GM19023 (cell line): ENCODE results near the gene ELOVL6.
"Not testable (repeated sequence)": the region's sequence is repeated elsewhere in the genome, so short reads cannot be mapped to it uniquely, and the experiment has no call there.

Experiments used
- ATAC-seq: cut with Tn5 transposase; IDR thresholded peaks from one replicate; pipeline ENCODE4 v1.9.1; 2021; ENCODE audit warnings: mild to moderate bottlenecking, moderate library complexity; ENCODE audit not compliant: unreplicated experiment

ELOVL6 gene

DNA sequence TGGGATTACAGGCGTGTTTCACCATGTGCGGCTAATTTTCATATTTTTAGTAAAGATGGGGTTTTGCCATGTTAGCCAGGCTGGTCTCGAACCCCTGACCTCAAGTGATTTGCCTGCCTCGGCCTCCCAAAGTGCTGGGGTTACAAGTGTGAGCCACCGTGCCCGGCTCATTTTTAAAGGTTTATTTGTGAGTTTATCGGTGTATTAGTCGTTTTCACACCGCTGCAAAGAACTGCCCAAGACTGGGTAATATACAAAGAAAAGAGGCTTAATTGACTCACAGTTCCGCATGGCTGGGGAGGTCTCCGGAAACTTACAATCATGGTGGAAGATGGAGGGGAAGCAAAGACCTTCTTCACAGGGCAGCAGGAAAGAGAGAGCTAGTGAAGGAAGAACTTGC lies 159.3 kb downstream of the ELOVL6 start:
- ATAC-seq = not testable (repeated sequence)

DNA sequence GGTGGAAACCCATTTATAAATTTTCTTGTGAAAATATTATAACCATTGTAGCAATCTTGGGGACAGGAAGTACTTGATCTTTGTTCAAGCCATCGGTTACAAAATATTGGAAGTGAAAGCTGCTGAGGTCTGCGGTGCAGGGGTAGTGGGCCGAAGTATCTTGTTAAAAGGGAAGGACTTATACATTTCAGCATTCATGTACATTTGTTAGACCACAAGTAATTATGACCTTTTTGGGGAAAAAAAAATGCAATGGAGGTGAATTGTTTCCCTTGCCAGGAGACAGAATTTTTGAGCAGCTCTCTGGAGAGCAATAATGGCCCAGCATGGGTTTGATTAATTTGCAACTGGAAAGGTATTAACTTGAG lies 164.4 kb downstream of the ELOVL6 start:
- ATAC-seq = peak; percentile 96

DNA sequence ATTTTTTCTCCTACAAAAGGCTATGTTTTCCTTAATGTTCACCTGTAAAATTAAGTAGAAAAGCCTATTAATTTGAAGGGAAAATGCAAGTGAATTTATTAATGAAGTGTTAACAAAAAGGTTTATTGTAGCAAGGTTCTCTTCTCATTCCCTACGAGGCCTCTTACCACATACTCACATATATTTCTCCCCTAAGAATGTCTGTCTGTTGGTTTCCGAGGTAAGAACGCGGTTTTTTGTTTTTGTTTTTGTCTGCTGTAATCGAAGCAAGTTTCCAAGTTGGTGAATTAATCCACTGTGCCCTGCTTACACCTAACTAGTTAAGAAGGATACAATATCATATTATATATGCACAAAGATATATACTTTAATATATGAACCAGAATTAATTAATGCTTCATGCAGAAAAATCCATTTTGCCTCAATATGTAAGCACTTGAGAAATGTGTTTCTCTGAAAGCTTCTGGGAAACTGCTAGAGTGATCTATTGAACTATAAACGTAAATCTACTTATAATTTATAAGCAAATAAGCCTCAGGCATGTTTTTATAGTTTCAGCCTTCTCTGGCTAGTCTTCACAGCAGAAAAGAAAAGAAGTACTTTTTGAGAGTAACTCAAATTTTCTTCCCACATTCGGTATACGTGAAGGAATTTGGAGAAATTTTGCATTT lies 164.9 kb downstream of the ELOVL6 start:
- no peak for ATAC-seq

DNA sequence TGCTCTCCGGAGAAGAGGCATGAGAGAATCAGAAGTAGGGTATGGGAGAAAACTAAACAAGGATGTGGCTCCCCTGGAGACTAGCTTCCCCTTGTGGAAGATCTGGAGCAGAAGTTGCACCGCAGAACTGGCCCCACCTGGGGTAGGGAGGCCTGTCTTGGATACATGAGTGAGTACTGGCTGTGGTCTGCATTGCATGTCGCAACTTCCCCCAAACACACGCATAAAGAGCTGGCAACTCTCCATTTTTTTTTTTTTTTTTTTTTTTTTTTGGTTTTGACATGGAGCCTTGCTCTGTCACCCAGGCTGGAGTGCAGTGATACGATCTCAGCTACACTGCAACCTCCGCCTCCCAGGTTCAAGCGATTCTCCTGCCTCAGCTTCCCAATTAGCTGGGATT lies 165.8 kb downstream of the ELOVL6 start:
- ATAC-seq = no peak

DNA sequence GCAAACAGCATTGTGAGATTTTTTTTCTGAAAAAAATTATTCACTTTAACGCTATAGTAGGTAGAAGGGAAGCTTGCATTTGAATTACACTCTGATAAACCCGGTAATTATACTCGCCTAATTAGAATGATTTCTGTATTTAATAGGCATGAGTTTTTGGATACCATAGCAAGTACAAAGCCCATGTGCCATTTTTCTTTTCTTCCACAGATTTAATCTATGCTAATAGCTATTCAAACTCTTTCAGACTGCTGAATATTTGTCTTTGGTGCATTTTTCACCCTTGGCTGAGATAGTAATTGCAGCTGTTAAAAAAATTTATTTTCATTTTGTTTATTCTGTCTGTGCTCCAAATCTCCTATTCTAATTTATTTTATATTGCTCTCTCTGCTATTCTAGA lies 172.7 kb downstream of the ELOVL6 start:
- no peak for ATAC-seq

DNA sequence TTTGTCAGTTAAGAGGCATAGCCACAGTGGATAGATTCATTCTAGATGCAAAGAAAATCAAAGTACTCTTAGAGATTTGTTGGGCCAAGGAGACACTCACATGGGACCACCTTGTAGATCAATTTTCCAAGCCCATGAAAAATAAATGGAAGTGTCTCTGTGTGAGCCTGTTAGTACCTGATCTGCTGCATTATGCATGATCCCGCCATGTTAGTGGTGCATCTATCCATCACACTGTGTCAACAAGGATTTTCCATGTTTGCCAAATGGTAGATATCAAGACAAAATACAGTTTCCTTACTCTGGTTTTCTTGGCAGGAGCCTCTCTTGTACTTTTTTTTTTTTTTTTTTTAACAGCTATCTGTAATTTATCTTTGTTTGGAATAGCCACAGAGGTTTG lies 173.4 kb downstream of the ELOVL6 start:
- ATAC-seq = no peak

DNA sequence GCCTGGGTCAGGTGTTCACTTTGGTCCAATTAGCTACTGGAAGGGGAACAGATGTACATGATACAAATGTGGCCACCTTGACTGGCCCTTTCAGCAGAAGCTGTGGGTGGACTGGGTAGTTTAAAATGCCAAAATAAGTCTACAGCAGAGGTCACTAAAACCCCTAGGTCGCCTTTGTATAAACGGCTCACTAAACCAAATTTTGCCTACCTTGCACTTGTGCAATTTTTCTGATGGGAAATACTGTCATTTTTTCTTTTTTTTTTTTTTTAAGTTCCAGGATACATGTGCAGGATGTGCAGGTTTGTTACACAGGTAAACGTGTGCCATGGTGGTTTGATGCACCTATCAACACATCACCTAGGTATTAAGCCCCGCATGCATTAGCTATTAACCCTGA lies 176.0 kb downstream of the ELOVL6 start:
- ATAC-seq = no peak

DNA sequence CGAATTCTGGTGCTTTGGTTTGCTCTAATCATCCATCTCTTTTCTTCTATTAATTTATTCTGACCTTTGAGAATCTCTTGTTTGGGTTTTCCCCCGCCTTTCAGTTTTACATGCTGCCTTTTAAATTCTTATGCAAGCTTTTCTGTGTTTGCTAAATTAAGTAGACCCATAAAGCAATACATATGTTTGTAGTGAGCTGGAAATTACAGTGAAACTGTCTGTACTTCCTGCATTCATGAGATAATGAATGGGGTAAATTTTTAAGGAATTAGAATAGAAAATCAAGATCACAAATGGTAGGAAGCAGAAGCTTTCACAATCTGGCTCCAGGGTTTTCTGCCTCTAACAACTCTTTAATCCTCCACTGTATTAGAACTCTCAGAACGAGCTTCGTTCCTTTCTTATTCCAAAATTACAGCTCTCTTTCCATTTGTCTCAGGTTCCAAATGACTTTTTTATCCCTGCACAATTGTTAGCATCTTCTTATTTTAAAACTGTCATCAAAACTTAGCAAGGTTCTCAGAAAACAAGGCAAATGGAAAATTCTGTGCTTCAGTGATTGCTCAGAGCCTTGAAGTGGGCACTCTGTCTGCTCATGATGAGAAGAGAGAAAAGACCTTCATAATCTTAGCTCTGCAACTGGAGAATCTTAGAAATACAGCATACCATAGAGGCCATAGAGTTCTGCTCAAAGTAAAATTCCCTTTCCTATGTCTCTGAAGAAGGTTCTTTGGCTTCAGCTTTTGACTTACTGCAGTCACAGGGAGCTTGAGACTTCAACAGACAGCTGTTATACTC lies 177.6 kb downstream of the ELOVL6 start:
- no peak for ATAC-seq

DNA sequence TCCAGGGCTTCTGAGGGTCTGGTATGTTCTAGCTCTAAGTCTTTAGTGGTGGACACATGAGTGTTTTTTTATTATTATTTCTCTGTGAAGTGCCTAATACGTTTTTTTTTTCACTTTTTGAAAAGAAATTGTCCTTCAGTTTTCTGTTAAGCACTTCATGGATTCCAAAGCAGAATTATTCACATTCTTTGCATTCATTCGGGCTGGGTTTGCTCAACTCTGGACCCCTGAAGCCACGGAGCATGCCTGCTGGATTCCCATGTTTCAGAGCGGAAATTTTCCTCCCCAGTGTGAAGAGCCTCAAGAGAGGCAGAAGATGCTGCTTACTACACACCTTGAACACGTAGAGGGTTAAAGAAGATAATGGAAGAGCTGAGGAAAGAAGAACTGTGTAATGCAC lies 178.3 kb downstream of the ELOVL6 start:
- no peak for ATAC-seq

DNA sequence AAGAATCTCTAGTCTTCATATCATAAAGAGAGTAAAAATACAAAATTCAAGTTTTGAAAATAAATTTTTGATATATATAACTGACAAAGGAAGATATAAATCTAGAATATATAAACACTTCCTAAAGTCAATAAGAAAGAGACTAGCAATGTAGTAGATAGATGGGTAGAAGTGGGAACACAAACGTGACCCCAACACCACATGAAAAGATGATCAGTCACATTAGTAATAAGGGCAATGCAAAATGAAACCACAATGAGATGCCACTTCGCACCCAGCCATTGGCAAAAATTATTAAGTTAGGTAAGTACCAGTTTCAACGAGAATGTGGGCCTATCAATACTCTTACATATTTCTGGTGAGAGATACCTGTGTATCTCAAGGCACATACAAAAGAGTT lies 179.3 kb downstream of the ELOVL6 start:
- ATAC-seq = no peak

DNA sequence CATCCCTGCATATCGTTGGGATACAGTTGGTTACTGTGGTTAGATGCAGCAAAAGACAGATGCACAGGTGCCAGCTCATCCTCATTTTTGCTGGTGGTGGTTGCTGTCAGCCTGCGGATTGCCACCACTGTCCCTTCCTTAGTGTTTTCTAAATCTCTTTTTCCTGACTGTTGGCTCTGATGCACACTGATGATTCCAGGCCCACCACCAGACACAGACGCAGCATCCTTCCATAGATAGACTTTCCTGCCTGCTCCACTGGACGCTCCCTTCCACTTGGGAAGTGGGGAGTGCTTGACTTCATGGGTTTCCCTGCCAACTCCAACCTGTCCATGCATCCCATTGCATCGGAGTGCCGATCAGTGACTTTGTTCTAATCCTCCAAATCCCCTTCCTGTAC lies 184.2 kb downstream of the ELOVL6 start:
- ATAC-seq = no peak

DNA sequence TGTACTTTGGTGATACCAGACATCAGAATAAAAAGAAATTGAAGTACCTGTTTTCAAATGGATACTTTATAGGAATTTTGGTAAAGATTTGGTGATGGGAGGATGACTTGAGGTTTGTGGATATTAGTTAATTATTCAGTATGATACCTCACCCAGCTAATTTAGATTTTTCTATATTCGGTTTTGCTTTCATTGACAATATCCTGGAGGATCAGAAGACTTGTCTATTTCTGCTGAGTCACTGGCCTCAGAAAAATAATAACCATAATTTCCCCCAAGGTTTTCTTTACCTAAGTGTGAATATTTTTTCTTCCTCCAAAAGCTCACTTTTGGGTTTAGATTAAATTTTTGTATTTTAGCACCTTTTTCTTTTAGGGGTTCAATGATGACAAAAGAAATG lies 185.5 kb downstream of the ELOVL6 start:
- no peak for ATAC-seq

DNA sequence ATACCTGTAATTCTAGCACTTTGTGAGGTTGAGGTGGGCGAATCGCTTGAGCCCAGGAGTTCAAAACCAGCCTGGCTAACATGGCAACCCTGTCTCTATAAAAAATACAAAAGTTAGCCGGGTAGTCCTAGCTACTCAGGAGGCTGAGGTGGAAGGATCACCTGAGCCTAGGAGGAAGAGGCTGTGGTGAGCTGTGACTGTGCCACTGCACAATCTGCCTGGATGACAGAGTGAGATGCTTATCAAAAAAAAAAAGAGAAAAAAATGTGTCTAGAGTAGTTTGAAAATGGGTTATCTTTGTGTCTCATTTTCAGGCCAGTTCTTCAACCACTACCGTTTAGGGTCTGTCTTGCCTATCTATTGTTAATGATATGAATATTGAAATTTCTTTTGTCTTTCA lies 187.6 kb downstream of the ELOVL6 start:
- ATAC-seq = no peak

DNA sequence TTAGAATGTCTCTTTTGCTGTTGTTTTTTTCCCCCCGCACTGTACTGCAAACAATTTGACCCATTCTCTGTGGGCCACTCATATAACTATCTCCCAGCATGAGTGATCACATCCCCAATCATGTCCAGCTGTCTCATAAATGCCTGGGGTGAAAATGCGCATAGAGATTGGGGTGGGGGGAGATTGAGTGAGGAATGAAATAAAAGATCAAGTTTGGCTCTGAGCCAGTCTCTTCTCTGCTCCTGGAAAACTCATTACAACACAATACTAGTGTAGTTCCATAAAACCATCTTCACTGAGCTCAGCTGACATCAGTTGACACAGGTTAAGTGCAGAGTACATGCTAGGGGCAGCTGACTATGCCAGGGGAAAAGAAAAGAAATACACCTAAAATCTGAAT lies 188.9 kb downstream of the ELOVL6 start:
- no peak for ATAC-seq

DNA sequence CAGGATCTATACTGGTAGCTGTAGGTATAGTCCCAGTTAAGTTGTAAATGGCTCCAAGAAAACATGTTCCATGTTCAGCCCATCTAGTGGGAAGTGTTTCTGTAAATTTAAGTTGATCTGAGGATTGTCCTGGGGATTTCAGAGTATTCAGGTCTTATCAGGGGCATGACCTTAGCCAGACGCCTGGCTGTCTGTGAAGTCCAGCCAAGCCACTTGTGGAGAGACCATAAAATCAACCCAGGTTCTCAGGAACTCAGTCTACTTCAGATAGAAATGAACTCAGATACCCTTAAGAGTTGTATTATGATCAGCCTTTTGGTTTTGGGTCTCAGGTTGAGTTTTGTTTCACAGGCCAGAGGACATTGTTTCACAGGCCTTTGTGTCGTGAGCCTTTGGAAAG lies 189.9 kb downstream of the ELOVL6 start:
- no peak for ATAC-seq

DNA sequence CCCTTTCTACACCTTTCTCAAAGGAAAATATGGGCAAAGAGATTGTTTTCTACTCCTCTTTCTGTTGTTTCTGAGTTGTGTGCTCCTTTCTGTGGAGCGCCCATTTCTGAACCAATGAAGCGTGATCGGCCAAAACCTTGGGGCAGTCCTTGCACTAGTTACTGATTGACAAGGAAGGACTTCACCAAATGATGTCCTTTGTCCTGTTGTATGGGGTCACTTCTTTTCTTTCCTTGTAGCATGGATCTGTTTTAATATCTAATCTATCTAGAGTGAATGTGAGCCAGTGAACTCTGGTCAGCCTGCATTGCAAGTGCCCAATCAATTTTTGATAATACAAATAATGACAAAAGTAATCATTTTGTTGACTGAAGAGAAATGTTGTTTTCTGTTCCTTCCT lies 191.2 kb downstream of the ELOVL6 start:
- ATAC-seq = no peak

DNA sequence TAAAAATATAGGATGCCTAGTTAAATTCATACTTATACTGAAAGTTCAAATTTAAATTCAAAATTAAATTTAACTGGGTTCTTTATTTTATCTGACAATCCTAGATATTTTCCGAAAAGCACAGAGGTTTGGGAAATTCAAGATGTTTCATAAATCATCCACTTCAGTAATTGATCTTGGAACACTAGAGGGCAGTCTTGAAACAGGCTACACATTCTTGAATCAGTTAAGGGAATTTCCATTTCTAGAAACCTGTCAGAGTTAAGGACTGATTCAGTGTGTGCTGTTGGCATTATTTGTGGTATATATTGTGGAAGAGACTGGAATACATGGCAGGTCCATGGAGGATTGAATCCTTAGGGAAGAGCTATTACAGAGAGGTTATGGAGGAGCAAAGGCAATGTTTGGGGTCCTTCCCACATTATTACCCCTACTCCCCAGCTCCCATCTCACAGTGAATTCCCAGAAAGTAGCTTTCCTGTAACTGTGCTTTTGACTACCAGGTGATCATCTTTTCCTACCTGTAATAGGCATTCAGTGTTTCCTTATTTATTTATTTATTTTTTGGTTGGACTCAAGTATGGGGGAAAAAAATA lies 192.9 kb downstream of the ELOVL6 start:
- ATAC-seq = peak; percentile 69

DNA sequence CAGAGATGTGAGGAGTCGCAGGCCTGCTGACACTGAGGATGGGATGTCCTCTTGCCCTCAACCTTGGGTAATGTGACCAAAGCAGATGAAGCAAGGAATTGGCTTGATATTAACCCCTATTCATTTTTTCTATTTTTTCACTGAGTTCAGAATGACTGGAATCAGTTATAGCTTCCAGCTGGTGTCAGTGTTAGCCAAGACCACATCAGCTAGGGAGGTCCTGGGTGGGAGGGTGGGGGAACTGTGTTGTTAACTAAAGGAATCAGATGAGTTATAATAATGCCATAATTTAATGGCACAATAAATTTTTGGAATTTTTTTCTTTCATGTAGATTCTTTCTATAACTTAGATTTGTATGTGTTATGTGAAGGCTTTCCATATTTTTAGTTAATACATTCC lies 193.9 kb downstream of the ELOVL6 start:
- no peak for ATAC-seq

DNA sequence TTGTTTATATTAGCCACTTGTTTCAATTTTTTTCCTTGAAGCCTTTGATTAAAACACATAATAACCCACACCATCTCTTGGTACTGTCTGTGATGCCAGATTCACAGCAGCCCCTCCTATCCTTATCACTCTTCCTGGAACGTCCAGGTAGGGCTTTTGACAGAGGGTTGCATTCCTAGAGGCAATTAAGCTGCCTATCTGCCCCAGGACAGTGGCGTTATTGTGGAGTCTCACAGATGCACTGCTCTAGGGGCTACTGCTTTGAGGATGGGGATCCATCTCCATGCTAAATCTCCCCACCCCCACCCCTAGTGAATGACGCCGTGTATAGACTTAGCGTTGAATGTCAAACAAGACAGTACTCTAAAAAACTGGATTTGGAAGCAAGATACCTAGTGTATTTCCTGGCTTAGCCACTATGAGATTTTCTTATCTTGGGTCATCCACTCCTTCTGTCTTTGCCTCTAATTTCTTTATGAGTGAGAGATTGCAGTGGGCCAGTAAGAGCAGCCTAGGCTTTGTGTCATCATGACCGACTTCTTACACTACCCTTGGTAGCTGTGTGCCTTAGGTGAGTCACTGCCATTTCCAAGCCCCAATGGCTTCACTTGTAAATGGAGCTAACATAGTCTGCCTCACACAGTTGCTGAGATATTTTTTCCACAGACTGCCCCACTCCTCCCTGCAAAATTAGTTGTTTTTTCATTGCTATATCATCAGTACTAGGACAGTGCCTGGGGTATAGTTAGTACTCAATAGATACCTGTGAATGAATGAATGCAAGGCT lies 194.8 kb downstream of the ELOVL6 start:
- no peak for ATAC-seq

DNA sequence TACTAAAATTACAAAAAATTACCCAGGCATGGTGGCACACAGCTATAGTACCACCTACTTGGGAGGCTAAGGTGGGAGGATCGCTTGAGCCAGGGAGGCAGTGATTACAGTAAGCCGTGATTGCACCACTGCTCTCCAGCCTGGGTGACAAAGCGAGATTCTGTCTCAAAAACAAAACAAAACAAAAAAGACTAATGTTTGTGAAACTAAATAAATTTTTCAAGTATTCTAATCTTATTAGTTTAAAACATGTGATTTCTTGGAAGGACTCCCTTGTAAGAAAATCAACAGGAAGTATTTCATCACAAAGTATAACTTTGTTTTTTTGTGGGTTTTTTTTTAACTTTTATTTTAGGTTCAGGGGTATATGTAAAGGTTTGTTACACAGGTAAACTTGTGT lies 196.1 kb downstream of the ELOVL6 start:
- no peak for ATAC-seq

DNA sequence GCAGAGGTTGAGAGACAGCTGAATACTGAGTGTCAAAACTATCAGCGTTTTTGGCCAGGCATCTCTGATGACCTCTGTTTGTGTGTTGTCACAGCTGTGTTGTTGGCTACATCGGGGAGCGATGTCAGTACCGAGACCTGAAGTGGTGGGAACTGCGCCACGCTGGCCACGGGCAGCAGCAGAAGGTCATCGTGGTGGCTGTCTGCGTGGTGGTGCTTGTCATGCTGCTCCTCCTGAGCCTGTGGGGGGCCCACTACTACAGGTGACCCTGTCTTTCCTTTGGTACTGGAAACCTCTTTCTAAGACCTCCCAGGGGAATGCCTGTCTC lies 198.9 kb downstream of the ELOVL6 start:
- ATAC-seq = no peak
